SK-N-SH treated with all-trans-retinoic acid at 6 μM for 48 hours (cell line): ENCODE data around the gene KIF2C.

Experiments
- ISL1 ChIP-seq: fragments of 250-450 bp; sonication (Bioruptor Pico); IDR thresholded peaks from 2 replicates; pipeline ENCODE4 v2.1.2; 2022; ENCODE audit warnings: mild to moderate bottlenecking, moderate library complexity
- OSR1 ChIP-seq: fragments of 250-450 bp; sonication (Bioruptor Pico); IDR thresholded peaks from 2 replicates; pipeline ENCODE4 v1.8.0; 2022; ENCODE audit warnings: moderate library complexity, mild to moderate bottlenecking, inconsistent platforms
- RARB ChIP-seq: fragments of 250-450 bp; sonication (Bioruptor Pico); IDR thresholded peaks from 2 replicates; pipeline ENCODE4 v1.8.0; 2021; ENCODE audit warnings: mild to moderate bottlenecking, moderate library complexity
- TSHZ2 ChIP-seq: fragments of 250-450 bp; sonication (Bioruptor Pico); IDR thresholded peaks from 2 replicates; pipeline ENCODE4 v1.5.0; 2020; ENCODE audit warnings: mild to moderate bottlenecking, moderate library complexity
- ZFP3 ChIP-seq: fragments of 250-450 bp; sonication (Bioruptor Pico); IDR thresholded peaks from 2 replicates; pipeline ENCODE4 v1.5.0; 2020; ENCODE audit warnings: mild to moderate bottlenecking, moderate library complexity
- ZFP30 ChIP-seq: fragments of 450-650 bp; formaldehyde crosslinking; IDR thresholded peaks from 2 replicates; pipeline ENCODE4 v1.5.0; 2022; ENCODE audit warnings: mild to moderate bottlenecking, moderate library complexity
- ZNF70 ChIP-seq: fragments of 450-650 bp; formaldehyde crosslinking; IDR thresholded peaks from 2 replicates; pipeline ENCODE4 v1.5.0; 2020; ENCODE audit warnings: mild to moderate bottlenecking, moderate library complexity
- ZNF8 ChIP-seq: fragments of 450-650 bp; formaldehyde crosslinking; IDR thresholded peaks from 2 replicates; pipeline ENCODE4 v1.5.0; 2020; ENCODE audit warnings: mild to moderate bottlenecking, moderate library complexity
- TF ChIP-seq, protein P1 (sequence below): fragments of 250-450 bp; sonication (Bioruptor Pico); IDR thresholded peaks from 2 replicates; pipeline ENCODE4 v1.8.0; 2020; ENCODE audit warnings: mild to moderate bottlenecking, moderate library complexity, borderline replicate concordance
- TF ChIP-seq, protein P2 (sequence below): fragments of 250-450 bp; sonication (Bioruptor Pico); IDR thresholded peaks from 2 replicates; pipeline ENCODE4 v1.5.1; 2020; ENCODE audit warnings: low read depth, mild to moderate bottlenecking, moderate library complexity
- TF ChIP-seq, protein P3 (sequence below): fragments of 250-450 bp; sonication (Bioruptor Pico); IDR thresholded peaks from 2 replicates; pipeline ENCODE4 v1.5.1; 2021; ENCODE audit warnings: mild to moderate bottlenecking, moderate library complexity

DNA sequence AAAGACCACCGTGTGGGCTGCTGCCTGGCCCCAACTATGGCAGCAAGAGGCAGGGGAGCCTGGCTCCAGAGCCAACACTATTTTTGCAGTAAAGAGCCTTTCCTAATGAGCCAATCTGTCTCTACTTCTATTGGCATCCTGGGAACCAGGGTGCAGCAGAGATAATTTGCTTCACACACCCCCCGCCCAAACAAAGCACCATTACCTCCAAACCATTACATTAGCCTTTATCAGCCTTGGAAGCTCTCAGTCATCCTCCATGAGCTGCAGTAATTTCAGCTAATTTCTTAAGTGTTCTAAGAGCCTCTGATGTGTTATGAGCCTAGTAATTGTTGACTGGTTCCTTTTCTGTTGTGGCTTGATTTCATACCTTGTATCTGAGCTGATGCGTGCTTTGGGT lies 43.5 kb upstream of the KIF2C start:
- TF ChIP-seq ZFP30, result no peak
- TF ChIP-seq RARB (CRISPR knock-in tag), result no peak
- TF ChIP-seq ZNF8, result no peak
- TF ChIP-seq OSR1, result no peak
- TF ChIP-seq ISL1, result no peak
- no peak for TF ChIP-seq TSHZ2 (CRISPR knock-in tag)
- no peak for TF ChIP-seq ZFP3 (CRISPR knock-in tag)
- TF ChIP-seq, protein P1, sequence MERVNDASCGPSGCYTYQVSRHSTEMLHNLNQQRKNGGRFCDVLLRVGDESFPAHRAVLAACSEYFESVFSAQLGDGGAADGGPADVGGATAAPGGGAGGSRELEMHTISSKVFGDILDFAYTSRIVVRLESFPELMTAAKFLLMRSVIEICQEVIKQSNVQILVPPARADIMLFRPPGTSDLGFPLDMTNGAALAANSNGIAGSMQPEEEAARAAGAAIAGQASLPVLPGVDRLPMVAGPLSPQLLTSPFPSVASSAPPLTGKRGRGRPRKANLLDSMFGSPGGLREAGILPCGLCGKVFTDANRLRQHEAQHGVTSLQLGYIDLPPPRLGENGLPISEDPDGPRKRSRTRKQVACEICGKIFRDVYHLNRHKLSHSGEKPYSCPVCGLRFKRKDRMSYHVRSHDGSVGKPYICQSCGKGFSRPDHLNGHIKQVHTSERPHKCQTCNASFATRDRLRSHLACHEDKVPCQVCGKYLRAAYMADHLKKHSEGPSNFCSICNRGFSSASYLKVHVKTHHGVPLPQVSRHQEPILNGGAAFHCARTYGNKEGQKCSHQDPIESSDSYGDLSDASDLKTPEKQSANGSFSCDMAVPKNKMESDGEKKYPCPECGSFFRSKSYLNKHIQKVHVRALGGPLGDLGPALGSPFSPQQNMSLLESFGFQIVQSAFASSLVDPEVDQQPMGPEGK (CRISPR knock-in tag), result no peak
- TF ChIP-seq, protein P2, sequence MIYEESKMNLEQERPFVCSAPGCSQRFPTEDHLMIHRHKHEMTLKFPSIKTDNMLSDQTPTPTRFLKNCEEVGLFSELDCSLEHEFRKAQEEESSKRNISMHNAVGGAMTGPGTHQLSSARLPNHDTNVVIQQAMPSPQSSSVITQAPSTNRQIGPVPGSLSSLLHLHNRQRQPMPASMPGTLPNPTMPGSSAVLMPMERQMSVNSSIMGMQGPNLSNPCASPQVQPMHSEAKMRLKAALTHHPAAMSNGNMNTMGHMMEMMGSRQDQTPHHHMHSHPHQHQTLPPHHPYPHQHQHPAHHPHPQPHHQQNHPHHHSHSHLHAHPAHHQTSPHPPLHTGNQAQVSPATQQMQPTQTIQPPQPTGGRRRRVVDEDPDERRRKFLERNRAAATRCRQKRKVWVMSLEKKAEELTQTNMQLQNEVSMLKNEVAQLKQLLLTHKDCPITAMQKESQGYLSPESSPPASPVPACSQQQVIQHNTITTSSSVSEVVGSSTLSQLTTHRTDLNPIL (CRISPR knock-in tag), result no peak
- TF ChIP-seq ZNF70 (CRISPR knock-in tag), result no peak
- TF ChIP-seq, protein P3, sequence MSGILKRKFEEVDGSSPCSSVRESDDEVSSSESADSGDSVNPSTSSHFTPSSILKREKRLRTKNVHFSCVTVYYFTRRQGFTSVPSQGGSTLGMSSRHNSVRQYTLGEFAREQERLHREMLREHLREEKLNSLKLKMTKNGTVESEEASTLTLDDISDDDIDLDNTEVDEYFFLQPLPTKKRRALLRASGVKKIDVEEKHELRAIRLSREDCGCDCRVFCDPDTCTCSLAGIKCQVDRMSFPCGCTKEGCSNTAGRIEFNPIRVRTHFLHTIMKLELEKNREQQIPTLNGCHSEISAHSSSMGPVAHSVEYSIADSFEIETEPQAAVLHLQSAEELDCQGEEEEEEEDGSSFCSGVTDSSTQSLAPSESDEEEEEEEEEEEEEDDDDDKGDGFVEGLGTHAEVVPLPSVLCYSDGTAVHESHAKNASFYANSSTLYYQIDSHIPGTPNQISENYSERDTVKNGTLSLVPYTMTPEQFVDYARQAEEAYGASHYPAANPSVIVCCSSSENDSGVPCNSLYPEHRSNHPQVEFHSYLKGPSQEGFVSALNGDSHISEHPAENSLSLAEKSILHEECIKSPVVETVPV, result no peak
